ENCODE data around the gene RNH1.

Gene RNH1

GRCh38 chr11:454801-455565, 52.1 kb downstream of the RNH1 start:
- no peak for DNase-seq

DNA sequence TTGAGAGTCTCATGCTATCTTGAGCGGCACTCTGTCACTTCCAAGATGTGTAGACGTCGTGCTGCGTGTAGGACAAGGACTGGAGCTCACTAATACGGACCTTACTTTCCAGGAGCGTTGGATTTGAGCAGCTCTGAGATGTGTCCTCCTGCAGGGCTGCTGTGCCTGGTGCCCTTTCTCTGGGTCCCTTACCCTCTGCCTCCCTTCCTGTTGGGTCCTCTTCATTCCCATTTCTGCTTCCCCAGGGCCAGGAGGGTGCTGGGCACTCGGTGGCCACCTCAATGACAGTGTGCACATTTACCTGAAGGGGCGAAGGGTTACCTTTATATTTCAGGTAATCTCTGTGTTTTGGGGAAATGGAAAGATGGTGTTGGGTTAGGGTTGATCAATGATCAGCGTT, 53.0 kb downstream of the RNH1 start:
- DNase-seq: no peak

DNA sequence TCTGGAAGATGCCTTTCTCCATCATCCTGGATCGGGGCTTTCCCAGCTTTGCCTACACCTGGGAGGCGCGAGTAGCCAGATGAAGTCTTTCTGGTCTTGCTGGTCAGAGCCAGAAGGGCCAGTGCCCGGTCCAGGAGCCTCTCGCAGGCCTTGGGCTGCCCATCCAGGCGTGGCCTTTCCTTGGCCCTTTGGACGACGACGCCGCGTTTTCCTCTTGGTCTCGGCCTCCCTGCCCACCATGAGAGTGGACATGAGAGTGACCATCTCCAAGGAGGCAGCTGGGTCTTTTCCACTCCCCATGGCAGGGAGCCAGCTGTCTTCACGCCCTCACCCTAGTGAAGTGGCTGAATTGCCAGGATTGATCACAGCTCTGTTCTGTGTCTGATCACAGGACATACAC, 53.5 kb downstream of the RNH1 start:
- no peak for DNase-seq

- DNase-seq: no peak
Measured at GRCh38 chr11:452916-453527, 54.0 kb downstream of the RNH1 start.

DNA sequence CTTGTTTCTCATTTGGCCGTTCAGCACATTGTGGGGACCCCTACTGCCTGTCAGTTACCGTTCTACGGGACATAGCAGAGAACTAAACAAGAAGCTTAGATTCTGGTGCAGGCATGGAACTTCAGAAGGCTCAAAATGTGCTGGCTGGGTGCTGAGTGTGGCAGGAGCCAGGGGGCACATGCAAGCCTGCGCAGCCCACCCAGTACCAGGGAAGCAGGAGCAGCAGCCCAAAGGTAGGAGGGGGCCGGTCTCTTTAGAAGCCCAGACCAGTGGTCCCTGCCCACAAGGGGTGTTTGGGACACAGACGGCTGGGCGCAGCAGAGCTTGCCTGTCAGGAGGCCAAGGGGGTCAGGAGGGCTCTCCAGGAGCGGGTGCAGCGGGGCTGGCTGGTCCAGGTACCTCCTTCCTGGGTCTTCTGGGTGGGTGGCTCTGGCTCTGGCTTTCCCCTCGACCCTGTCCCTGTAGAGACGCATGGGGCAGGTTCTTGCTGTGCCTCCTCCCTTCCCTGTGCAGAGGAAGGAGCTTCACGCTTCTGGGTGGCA, 54.8 kb downstream of the RNH1 start:
- DNase-seq: no peak

- DNase-seq: no peak
Measured at GRCh38 chr11:451738-452137, 55.3 kb downstream of the RNH1 start.

DNA sequence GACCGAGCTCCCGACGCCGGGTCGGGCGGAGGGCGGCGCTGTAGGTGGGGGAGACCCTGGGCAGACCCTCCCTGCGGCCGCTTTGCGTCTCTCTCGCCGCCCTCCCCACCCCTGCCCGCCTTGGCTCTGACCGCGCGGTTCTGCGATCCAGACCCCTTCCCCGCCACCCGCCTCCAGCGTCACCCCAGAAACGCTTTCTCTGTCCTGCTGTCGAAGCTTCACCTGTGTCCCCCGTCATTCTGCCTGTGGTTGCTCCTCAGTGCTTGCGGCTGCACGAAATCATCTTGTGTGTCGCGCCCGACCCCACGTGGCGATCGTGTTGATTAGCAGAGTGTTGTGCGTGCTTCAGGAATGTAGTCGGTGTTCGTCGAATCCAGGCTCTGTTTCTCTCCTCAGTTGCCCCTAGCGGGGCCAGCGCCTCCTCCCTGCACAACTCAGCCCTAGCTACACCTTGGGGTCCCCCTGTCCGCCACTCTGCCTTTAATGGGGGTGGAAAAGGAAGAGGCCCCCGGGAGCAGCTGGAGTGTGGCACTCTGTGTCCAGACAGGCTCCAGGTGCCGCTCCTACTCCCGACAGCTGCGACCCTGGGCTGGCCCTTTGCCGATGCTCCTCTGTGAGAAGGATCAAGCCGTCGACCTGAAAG, 56.1 kb downstream of the RNH1 start:
- DNase-seq: no peak

- DNase-seq: peak; percentile 97
Measured at GRCh38 chr11:449889-450808, 56.9 kb downstream of the RNH1 start, which contains the start of gene PTDSS2. Gene PTDSS2, plus strand, starts transcription at chr11:450279. Its CDS starts 177 bp downstream, at chr11:450456.

- peak; percentile 98 for DNase-seq
Measured at GRCh38 chr11:447923-448731, 58.9 kb downstream of the RNH1 start.

DNA sequence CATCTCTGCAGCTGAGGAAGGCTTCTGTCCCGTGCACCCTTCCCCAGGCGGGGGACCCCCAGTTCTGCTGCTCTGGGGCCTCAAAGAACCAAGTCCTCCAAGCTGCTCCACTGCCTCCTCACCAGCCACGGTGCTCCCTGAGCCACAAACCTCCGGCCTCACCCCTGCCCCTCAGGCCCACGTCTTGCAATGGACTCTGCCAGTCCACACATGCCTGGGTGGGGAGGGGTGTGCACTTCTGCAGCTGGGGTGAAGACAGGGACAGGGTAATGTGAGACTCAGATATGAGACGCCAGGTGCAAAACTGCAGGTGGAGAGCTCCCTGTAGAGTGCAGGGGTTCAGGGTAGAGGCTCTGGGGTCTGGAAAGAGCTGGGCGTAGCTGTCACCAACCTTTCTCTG, 60.2 kb downstream of the RNH1 start:
- DNase-seq: no peak

DNA sequence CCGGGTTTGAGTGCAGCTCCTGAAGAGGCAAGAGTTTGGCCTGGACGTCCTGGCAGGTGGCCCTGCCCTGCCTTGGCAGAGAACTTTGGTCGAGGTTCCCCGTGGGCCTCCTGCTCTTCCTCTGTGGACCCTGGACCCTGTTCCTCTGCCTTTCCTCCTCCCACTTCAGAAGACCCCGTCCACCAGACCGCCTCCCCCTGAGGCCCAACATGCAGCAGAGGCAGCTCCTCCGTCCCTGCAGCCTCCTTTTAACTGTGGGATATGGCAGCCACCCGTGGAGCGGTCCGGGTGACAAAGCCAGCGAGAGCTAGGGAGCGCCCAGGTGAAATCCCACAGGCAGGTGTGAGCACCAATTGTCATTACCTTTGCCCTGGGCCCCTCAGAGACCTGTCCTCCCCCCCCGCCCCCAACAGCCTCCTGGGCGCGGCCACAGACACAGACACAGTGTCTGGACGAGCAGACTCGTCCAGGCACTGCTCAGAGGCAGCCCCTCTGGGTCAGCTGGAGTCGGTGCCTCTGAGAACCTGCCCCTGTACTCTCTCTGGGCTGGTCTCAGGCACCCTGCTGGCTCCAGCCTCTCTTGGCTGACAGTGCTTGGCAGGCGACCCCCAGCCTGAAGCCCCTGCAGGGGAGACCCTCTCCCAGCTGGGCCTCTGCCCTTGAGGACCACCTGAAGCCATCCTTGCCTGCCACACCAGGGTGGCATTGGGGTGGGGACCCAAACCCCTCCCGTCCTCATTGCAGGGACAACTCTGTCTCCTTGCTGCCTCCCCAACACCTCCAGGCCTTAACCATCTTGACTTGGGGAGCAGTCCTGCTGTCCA, 61.1 kb downstream of the RNH1 start:
- no peak for DNase-seq
